KOPT-K1 (cell line): ENCODE data around the gene DNAJC5G.

Experiments
- H3K27ac ChIP-seq: fragments of 200-600 bp; sonication (generic); 2 replicates; pipeline ENCODE4 v1.5.1; 2016; ENCODE audit warnings: antibody characterized with exemption, mild to moderate bottlenecking, low read depth, low read length; ENCODE audit not compliant: poor library complexity, severe bottlenecking
- H3K36me3 ChIP-seq: fragments of 200-600 bp; sonication (generic); 2 replicates; pipeline ENCODE4 v1.5.1; 2017; ENCODE audit warnings: antibody characterized with exemption, mild to moderate bottlenecking, low read length, moderate library complexity; ENCODE audit not compliant: insufficient read depth
- H3K9me3 ChIP-seq: fragments of 200-600 bp; sonication (generic); 2 replicates; pipeline ENCODE4 v1.5.1; 2017; ENCODE audit warnings: antibody characterized with exemption, low read length, mild to moderate bottlenecking; ENCODE audit not compliant: insufficient read depth, poor library complexity, severe bottlenecking

Gene DNAJC5G, protein sequence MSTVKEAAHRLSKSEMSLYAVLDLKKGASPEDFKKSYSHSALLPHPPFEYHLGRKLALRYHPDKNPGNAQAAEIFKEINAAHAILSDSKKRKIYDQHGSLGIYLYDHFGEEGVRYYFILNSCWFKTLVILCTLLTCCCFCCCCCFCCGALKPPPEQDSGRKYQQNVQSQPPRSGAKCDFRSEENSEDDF

DNA sequence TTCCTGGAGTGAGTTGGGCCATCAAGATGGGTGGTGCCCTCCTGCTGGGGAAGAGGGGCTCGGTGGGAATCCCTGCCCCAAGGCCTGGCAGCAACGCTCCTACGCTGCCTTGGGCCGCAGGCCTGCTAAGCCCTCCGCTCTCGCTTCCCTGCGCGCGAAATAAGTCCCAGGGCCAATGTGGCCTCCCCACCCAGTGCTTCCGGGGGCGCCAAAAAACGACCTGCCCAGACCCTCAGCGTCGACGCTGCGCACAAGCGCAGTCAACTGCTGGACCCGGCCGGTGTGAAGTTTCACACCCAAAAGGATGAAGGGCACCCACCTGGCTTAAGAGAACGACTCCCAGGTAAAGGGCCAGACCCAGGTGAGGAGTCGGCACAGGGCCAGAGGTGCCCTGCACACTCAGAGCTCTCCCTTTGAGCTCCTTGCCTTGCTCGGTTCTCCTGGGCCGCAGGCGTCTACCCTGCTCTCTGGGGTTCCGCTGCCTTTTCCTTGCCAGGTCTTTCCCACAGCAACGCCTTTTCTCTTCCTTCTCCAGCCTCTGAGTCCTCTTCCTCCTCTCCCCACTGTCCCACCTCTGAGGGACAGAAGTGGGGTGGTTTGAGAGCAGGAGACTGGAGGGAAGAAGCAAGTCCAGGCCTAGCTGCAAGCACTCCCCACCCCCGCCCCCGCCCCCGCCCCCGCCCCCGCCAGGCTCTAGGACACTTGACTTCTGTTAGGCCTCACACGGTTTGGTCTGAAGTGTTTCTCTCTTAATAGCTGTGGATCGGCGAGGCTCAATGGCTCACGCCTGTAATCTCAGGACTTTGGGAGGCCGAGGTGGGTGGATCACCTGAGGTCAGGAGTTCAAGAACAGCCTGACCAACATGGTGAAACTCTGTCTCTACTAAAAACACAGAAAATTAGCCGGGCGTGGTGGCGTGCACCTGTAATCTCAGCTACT lies at the start of gene DNAJC5G:
DNAJC5G (plus strand) TSS at position 223 of the 940 bp plus-strand sequence. CDS start 1,296 bp downstream, outside the sequence.
- H3K36me3 ChIP-seq, result no peaks in the 10 kb centered on the region
- no peak within 1 kb of the TSS for H3K27ac ChIP-seq
- no peaks in the 10 kb centered on the region for H3K9me3 ChIP-seq

DNA sequence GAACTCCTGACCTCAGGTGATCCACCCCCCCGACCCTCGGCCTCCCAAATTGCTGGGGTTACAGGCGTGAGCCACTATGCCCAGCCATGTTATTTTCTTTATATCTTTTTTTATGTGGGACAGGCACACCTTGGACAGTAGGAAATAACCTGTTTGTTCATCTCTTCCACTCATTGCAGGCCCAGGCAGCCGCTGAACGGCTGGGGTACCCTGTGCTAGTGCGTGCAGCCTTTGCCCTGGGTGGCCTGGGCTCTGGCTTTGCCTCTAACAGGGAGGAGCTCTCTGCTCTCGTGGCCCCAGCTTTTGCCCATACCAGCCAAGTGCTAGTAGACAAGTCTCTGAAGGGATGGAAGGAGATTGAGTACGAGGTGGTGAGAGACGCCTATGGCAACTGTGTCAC lies 49.7 kb upstream of the DNAJC5G start:
- Histone ChIP-seq H3K36me3 (peaks cover 99% of the 10 kb centered on the region), H3K9me3 (no peaks in the 10 kb centered on the region), H3K27ac (no peak overlapping the region)

DNA sequence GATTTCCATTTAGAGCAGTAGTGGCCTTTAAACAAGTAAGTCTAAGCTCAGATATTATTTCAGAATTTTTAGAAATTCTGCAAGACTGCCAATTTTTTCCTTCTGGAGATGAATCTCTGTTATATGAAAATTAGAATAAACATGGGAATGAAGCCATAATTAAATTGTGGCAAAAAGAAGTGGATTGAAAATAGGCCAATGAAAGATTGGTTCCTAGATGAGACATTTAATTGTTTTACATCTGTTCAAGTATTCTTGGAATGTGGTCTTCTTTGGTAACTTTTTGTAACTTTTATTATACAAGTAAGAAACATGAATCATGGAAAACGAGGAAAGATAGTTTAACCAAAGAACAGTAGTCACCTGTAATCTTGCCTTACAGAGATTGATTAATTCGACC lies 47.7 kb upstream of the DNAJC5G start:
- H3K36me3 ChIP-seq, result peaks cover 100% of the 10 kb centered on the region
- H3K27ac ChIP-seq, result no peak overlapping the region
- H3K9me3 ChIP-seq, result no peaks in the 10 kb centered on the region

DNA sequence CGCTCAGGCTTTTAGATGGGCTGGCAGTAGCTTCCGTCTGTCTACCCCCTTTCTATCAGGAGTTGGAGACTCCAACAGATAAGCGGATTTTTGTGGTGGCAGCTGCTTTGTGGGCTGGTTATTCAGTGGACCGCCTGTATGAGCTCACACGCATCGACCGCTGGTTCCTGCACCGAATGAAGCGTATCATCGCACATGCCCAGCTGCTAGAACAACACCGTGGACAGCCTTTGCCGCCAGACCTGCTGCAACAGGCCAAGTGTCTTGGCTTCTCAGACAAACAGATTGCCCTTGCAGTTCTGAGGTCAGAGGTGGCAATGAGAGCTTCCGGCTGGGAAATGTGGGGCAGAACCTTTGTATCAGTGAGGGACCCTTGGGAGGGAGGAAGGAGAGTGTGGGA lies 43.3 kb upstream of the DNAJC5G start:
- H3K9me3 ChIP-seq, result no peaks in the 10 kb centered on the region
- H3K36me3 ChIP-seq, result peaks cover 100% of the 10 kb centered on the region
- H3K27ac ChIP-seq, result no peak overlapping the region

DNA sequence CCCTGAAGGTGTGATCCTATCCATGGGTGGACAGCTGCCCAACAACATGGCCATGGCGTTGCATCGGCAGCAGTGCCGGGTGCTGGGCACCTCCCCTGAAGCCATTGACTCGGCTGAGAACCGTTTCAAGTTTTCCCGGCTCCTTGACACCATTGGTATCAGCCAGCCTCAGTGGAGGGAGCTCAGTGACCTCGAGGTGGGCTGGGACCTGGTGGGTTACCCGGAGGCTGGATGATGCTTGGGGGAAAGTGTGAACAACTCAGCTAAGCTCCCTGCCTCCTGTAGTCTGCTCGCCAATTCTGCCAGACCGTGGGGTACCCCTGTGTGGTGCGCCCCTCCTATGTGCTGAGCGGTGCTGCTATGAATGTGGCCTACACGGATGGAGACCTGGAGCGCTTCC lies 41.9 kb upstream of the DNAJC5G start:
- no peaks in the 10 kb centered on the region for H3K9me3 ChIP-seq
- peaks cover 100% of the 10 kb centered on the region for H3K36me3 ChIP-seq
- no peak overlapping the region for H3K27ac ChIP-seq

DNA sequence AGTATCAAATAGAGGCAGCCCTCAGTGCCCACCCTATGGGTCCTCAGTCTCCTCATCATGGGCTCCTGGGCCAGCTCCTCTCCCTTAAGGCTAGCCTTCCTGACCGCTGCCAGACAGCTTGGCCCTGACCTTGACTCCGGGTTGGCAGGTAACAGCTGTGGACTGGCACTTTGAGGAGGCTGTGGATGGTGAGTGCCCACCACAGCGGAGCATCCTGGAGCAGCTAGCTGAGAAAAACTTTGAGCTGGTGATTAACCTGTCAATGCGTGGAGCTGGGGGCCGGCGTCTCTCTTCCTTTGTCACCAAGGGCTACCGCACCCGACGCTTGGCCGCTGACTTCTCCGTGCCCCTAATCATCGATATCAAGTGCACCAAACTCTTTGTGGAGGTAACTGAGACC lies 39.1 kb upstream of the DNAJC5G start:
- Histone ChIP-seq H3K36me3 (peaks cover 100% of the 10 kb centered on the region), H3K9me3 (no peaks in the 10 kb centered on the region), H3K27ac (no peak overlapping the region)

DNA sequence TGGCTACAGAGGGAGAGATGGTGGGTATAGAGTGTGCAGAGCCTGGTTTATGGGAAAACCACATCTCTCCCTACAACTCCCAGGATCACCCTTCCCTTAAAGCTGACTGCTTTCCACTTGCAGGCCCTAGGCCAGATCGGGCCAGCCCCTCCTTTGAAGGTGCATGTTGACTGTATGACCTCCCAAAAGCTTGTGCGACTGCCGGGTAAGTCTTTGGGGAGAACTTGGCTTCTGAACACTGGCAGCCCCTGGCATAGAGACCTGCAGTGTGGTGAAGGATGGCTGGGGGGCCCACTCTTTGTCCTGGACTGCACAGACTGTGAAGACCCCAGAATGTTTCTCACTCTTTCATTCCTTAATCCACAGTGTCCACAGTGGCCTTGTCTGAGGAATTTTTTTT lies 38.6 kb upstream of the DNAJC5G start:
- no peaks in the 10 kb centered on the region for H3K9me3 ChIP-seq
- H3K36me3 ChIP-seq, result peaks cover 100% of the 10 kb centered on the region
- no peak overlapping the region for H3K27ac ChIP-seq

DNA sequence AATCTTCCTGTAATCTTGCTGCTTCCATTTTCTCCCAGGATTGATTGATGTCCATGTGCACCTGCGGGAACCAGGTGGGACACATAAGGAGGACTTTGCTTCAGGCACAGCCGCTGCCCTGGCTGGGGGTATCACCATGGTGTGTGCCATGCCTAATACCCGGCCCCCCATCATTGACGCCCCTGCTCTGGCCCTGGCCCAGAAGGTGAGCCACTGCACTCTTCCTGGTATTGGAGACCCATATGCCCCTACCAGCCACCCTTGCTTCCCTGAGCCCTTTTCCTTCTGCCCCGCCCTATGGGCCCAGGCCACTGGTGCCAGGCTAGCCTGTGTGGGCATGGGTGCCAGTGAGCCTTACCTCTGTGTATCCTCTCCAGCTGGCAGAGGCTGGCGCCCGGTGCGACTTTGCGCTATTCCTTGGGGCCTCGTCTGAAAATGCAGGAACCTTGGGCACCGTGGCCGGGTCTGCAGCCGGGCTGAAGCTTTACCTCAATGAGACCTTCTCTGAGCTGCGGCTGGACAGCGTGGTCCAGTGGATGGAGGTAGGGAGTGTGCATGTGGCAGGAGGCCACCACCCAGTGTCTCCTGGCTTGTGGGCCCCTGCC lies 37.8 kb upstream of the DNAJC5G start:
- Histone ChIP-seq H3K9me3 (no peaks in the 10 kb centered on the region), H3K27ac (no peak overlapping the region), H3K36me3 (peaks cover 100% of the 10 kb centered on the region)

DNA sequence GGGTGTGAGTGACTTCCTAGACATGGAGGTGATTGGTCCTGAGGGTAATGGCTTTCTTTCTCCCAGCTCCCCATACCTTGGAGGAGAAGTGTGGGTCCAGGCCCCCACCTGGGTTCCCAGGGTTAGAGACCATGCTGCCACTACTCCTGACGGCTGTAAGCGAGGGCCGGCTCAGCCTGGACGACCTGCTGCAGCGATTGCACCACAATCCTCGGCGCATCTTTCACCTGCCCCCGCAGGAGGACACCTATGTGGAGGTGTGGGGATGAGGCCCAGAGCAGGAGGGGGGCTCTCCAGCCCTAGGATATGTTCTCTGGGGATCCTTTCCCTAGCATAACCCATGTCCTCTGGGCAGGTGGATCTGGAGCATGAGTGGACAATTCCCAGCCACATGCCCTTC lies 36.3 kb upstream of the DNAJC5G start:
- Histone ChIP-seq H3K36me3 (peaks cover 100% of the 10 kb centered on the region), H3K27ac (no peak overlapping the region), H3K9me3 (no peaks in the 10 kb centered on the region)

DNA sequence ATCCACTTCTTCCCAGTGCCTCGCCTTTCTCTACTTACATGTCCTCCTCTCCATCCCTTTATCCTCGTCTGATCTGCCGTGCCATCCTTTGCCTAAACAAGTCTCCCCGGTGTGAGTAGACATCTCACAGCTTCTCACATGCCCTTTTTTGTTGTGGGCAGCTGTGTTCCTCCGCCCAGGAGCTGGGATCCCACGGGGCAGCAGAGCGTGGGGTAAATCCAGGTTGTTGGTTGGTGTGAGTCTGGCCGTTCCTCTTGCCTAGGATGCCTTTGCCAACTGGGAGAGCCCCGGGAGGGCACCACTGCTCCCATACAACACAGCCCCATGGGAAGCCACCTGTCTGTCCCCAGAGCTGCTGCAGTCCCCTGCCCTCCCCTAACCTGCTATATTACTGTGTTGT lies 34.8 kb upstream of the DNAJC5G start:
- no peak overlapping the region for H3K27ac ChIP-seq
- H3K9me3 ChIP-seq, result no peaks in the 10 kb centered on the region
- H3K36me3 ChIP-seq, result peaks cover 100% of the 10 kb centered on the region

DNA sequence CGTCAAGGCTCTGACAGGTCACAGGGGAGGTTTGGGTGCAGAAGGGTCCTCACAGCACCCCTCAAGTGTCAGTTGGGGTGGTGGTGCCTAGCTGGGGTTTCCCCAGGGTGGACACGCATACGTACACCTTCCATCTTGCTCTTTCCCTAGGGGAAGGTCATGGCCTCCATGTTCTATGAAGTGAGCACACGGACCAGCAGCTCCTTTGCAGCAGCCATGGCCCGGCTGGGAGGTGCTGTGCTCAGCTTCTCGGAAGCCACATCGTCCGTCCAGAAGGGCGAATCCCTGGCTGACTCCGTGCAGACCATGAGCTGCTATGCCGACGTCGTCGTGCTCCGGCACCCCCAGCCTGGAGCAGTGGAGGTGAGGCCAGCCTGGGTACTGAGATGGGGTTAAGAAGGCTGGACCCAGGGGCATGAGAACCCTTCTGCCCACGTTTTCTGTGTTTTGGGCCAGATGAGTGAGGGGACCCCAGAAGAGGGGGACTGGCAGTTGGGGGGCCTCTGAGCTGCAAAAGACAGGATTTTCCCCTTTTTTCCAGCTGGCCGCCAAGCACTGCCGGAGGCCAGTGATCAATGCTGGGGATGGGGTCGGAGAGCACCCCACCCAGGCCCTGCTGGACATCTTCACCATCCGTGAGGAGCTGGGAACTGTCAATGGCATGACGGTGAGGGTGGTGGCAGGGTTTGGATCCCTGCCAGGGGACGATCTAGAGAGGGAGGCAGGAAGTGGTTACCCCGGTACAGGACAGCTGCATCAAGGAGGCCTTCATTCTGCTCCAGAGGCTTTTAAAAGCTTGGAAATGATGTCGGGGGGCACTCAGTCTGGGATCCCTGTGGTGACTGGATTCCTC lies 33.2 kb upstream of the DNAJC5G start:
- H3K27ac ChIP-seq, result no peak overlapping the region
- H3K9me3 ChIP-seq, result no peaks in the 10 kb centered on the region
- peaks cover 87% of the 10 kb centered on the region for H3K36me3 ChIP-seq

DNA sequence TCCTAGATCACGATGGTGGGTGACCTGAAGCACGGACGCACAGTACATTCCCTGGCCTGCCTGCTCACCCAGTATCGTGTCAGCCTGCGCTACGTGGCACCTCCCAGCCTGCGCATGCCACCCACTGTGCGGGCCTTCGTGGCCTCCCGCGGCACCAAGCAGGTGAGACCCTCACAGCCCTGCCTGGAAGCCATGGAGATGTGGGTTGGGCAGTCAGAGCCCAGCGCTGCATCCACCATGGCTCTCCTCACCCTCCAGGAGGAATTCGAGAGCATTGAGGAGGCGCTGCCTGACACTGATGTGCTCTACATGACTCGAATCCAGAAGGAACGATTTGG lies 32.6 kb upstream of the DNAJC5G start:
- H3K36me3 ChIP-seq, result peaks cover 81% of the 10 kb centered on the region
- H3K9me3 ChIP-seq, result no peaks in the 10 kb centered on the region
- H3K27ac ChIP-seq, result no peak overlapping the region

DNA sequence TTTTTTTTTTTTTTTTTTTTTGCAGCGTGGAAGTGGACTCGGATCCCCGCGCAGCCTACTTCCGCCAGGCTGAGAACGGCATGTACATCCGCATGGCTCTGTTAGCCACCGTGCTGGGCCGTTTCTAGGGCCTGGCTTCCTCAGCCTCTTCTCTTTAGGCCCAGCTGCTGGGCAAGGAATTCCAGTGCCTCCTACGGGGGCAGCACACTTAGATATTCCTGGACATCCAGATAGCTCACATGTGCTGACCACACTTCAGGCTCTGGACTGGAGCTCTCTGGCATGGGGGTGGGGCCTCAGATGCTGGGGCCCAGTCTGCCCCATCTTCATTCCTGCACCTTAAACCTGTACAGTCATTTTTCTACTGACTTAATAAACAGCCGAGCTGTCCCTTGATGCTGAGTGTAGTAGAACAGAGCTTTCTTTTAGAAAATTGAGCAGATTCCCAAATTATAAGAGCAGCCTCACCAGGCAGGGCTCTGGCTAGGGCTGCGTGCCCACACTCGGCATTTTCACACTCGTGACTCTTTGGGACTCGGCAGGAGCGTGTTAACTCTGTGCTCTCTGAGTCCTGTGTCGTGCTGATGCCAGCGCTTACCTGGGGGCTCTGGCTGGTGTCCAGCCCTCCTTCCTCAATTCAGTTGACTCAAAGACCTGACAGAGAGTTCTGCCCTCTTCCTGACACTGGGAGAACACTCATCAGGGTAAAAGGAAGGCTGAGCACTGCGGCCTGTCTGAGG lies 31.7 kb upstream of the DNAJC5G start:
- H3K27ac ChIP-seq, result no peak overlapping the region
- peaks cover 71% of the 10 kb centered on the region for H3K36me3 ChIP-seq
- no peaks in the 10 kb centered on the region for H3K9me3 ChIP-seq

DNA sequence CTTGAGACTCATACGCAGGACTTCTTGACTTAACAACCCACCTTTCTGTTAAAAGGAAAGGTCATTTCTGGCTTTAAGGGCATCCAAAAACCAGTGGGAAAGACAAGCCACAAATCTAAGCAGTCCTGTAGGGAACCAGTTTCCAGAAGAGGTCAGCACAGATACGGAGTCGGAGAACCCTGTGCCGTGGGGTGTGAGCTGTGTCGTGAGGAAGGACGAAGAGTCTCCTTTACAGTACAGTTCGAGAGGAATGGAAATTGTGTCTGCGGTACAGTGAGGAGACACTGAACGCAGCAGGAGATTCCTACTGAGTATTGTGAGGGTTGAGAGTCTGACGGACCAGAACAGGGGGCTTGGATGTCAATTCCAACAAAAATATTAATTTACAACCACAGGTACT lies 30.1 kb upstream of the DNAJC5G start:
- Histone ChIP-seq H3K27ac (no peak overlapping the region), H3K9me3 (no peaks in the 10 kb centered on the region), H3K36me3 (peaks cover 56% of the 10 kb centered on the region)
